ENCODE measurements around the gene PTGES2. TPM values are rescaled to one million over a fixed set of nuclear protein-coding genes. Genes with fewer than 3 reads are reported as not detected.

The PTGES2 gene
- total and polyA plus RNA-seq, 9 of the 15 experiments (the other 6 are each of a cell fraction or from before 2014, with no cell fraction given): 2.4 to 196 (median 90.1) TPM

- TF ChIP-seq HNRNPLL (IDR thresholded peaks at IDR 0.05; ENCODE audit: low read depth, low read length, poor library complexity, severe bottlenecking) (peak; percentile 12), MEF2D (tag; conservative IDR thresholded peaks at IDR 0.05; ENCODE audit: low read depth) (no peak)
- in situ Hi-C loops (cut with MboI) (no loop called here), intact Hi-C loops (cut with micrococcal nuclease) (no loop called here)
- no peaks in the 10 kb centered on the region for H3K9me3 ChIP-seq (replicated peaks; ENCODE audit: control insufficient read depth, insufficient read depth, low read depth, low read length)
- H3K79me2 ChIP-seq (ENCODE audit: control insufficient read depth, insufficient read depth, low read length): no peaks in the 10 kb centered on the region
- H3K27me3 ChIP-seq (ENCODE audit: control insufficient read depth in 2 of 2, insufficient read depth in 2 of 2, low read length in 2 of 2): no peaks in the 10 kb centered on the region
- no peak overlapping the region for H3K27ac ChIP-seq (ENCODE audit: extremely low read depth, low read depth, low read length)
- ATAC-seq (no peak), FAIRE-seq (no peak), DNase-seq (ENCODE audit: extremely low read depth in 1 of 4, low spot score in 3 of 4) (no peak)
- CTCF ChIA-PET (ENCODE audit: low intra/inter-chr PET ratio): no interaction called here
- H3K4me1 ChIP-seq (replicated peaks in 1 of 2; ENCODE audit: control insufficient read depth in 2 of 2, insufficient read depth in 2 of 2, low read length in 2 of 2): peaks cover 0 to 16% of the 10 kb centered on the region in 2 experiments; a peak in 3 of 5 replicates
- H3K4me3 ChIP-seq: no peak overlapping the region
- POLR2A ChIA-PET: interaction anchor here (1.0 to 12.6 kb wide), 6 partner anchors 5 to 21 kb away, joined by 3 to 155 read pairs (median 10); partner anchors contain the start of gene BBLN
- peaks cover 77% of the 10 kb centered on the region for H3K36me3 ChIP-seq (ENCODE audit: control insufficient read depth, insufficient read depth, low read length)
- peak overlapping the region in 1 of 2 experiments; percentile 5; a peak in 1 of 4 replicates for H3K9ac ChIP-seq (ENCODE audit: insufficient read depth in 1 of 2, low read depth in 2 of 2, low read length in 2 of 2)
- peaks cover 9% of the 10 kb centered on the region; the same call in 1 of the 2 replicates for H4K20me1 ChIP-seq (replicated peaks; ENCODE audit: control insufficient read depth, insufficient read depth, low read length)
- 75% methylated on average over 8 of the region's 8 CpGs for WGBS (ENCODE audit: insufficient coverage, low coverage, missing lambda C conversion rate)
- no peak overlapping the region for H2AFZ ChIP-seq (ENCODE audit: low read depth, low read length)
- H3K4me2 ChIP-seq (ENCODE audit: insufficient read depth, low read length): no peak overlapping the region
- TSS peak; percentile 50 for BruUV-seq (replicated peaks)
- H3K9me1 ChIP-seq (ENCODE audit: control insufficient read depth, insufficient read depth, low read length): no peaks in the 10 kb centered on the region
Measured at GRCh38 chr9:128168731-128169308, 41.3 kb upstream of the PTGES2 start.

DNA sequence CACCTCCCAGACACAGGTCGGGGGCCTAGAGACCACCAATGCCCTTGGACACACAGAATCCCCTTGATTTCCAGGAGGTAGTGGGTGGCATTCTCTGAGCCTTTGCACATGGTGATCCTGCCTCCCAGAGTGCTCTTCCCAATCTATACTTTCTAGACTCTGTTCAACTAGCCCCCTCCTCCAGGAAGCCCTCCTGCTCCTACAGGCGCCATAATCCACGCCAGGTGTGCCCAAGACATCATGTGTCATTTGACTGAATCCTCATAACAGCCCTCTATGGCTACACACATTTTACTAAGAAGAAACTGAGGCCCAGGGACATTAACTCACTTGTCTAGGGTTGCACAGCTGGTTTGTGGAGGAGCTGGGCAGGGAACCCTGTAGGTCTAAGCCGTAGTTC is 39.7 kb upstream of the PTGES2 start:
- H3K9me1 ChIP-seq (ENCODE audit: control insufficient read depth, insufficient read depth, low read length): no peaks in the 10 kb centered on the region
- intact Hi-C loops (cut with micrococcal nuclease): no loop called here
- H3K27me3 ChIP-seq (ENCODE audit: control insufficient read depth in 2 of 2, insufficient read depth in 2 of 2, low read length in 2 of 2): no peaks in the 10 kb centered on the region
- H3K79me2 ChIP-seq (ENCODE audit: control insufficient read depth, insufficient read depth, low read length): peaks cover 5% of the 10 kb centered on the region; the same call in 1 of the 3 replicates
- H4K20me1 ChIP-seq (replicated peaks; ENCODE audit: control insufficient read depth, insufficient read depth, low read length): peaks cover 20% of the 10 kb centered on the region; the same call in 1 of the 2 replicates
- peak; percentile 97 for TF ChIP-seq ZFP36 (IDR thresholded peaks at IDR 0.05; ENCODE audit: low read depth, low read length, partially characterized antibody)
- TF ChIP-seq ZNF263 (CRISPR knock-in tag; IDR thresholded peaks at IDR 0.05; ENCODE audit: borderline replicate concordance): no peak
- 0 out of 2 replicates have a peak, but pooled peaks have one; percentile 40 for TF ChIP-seq BCOR (IDR thresholded peaks at IDR 0.05)
- TF ChIP-seq ZBTB1 (CRISPR knock-in tag; IDR thresholded peaks at IDR 0.05; ENCODE audit: borderline replicate concordance, low read depth): no peak
- peak; percentile 69 for TF ChIP-seq ZNF436 (CRISPR knock-in tag; IDR thresholded peaks at IDR 0.05)
- no peak for TF ChIP-seq PCBP1 (IDR thresholded peaks at IDR 0.05; ENCODE audit: low read depth, low read length, poor library complexity, severe bottlenecking)
- TF ChIP-seq ZNF174 (CRISPR knock-in tag; IDR thresholded peaks at IDR 0.05): no peak
- H3K4me2 ChIP-seq (ENCODE audit: insufficient read depth, low read length): no peak overlapping the region
- POLR2A ChIA-PET: interaction anchor here (0.6 to 11.0 kb wide), 8 partner anchors 8 to 735 kb away, joined by 3 to 155 read pairs (median 4); no protein-coding TSS in a partner anchor
- H3K36me3 ChIP-seq (ENCODE audit: control insufficient read depth, insufficient read depth, low read length): peaks cover 82% of the 10 kb centered on the region
- no peak overlapping the region for H2AFZ ChIP-seq (ENCODE audit: low read depth, low read length)
- in situ Hi-C loops (cut with MboI): no loop called here
- no peak overlapping the region for H3K4me3 ChIP-seq
- 97% methylated on average over 4 of the region's 4 CpGs for WGBS (ENCODE audit: insufficient coverage, low coverage, missing lambda C conversion rate)
- ATAC-seq (no peak), DNase-seq (ENCODE audit: extremely low read depth in 1 of 4, low spot score in 3 of 4) (no peak), FAIRE-seq (no peak)
- no peaks in the 10 kb centered on the region for H3K9me3 ChIP-seq (replicated peaks; ENCODE audit: control insufficient read depth, insufficient read depth, low read depth, low read length)
- CTCF ChIA-PET (ENCODE audit: low intra/inter-chr PET ratio): no interaction called here
- peaks cover 0 to 23% of the 10 kb centered on the region in 2 experiments; a peak in 3 of 5 replicates for H3K4me1 ChIP-seq (replicated peaks in 1 of 2; ENCODE audit: control insufficient read depth in 2 of 2, insufficient read depth in 2 of 2, low read length in 2 of 2)
- no TSS peak for BruUV-seq (replicated peaks)
- H3K27ac ChIP-seq (ENCODE audit: extremely low read depth, low read depth, low read length): no peak overlapping the region
- peak overlapping the region in 1 of 2 experiments; percentile 2; a peak in 1 of 4 replicates for H3K9ac ChIP-seq (ENCODE audit: insufficient read depth in 1 of 2, low read depth in 2 of 2, low read length in 2 of 2)
